ENCODE results near the gene TCF7L2. TPM values are rescaled to one million over a fixed set of nuclear protein-coding genes. Genes with fewer than 3 reads are reported as not detected.

The TCF7L2 gene
- total RNA-seq, 1 donor from 2014 or later: 76.4 TPM

DNA sequence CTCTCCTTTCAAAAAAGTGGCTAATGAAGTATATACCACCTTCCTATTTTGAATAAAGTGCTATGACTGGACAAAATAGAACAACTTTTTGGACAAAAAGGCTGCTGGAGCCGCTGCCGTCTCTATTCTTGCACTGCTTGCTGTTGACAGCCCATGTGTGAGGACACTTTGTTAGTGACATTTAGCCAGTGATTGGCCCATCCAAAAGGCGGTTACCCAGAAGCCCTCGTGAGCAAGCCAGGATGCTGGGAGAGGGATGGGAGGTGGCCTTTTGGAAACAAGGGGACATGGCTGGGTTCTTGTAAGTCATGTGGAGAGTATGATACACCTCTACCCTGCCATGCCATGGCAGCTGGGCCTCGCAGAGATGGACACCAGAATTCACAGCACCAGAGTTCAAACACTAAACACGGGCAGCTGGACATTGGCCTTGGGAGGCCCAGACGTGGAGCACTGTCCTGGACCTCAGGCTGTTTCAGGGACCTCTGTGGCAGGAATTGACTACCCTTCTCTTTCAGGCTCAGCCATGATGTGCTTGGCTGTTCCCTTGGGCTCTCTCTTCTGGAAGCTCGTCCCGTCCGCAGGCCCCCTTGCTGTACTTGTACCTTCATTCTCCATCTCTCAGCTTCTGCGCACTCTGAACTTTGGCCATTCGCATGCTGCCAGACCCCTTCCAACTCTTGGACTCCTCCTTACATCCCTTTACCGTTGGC lies 118.3 kb downstream of the TCF7L2 start:
- Mint-ChIP-seq H3K9me3 (no peaks in the 10 kb centered on the region), H3K4me3 (no peak overlapping the region), H3K27ac (peak overlapping the region; percentile 30), H3K36me3 (peaks cover 15% of the 10 kb centered on the region), H3K27me3 (ENCODE audit: low read depth) (no peaks in the 10 kb centered on the region), H3K4me1 (peaks cover 48% of the 10 kb centered on the region)
- TF ChIP-seq, protein P1, sequence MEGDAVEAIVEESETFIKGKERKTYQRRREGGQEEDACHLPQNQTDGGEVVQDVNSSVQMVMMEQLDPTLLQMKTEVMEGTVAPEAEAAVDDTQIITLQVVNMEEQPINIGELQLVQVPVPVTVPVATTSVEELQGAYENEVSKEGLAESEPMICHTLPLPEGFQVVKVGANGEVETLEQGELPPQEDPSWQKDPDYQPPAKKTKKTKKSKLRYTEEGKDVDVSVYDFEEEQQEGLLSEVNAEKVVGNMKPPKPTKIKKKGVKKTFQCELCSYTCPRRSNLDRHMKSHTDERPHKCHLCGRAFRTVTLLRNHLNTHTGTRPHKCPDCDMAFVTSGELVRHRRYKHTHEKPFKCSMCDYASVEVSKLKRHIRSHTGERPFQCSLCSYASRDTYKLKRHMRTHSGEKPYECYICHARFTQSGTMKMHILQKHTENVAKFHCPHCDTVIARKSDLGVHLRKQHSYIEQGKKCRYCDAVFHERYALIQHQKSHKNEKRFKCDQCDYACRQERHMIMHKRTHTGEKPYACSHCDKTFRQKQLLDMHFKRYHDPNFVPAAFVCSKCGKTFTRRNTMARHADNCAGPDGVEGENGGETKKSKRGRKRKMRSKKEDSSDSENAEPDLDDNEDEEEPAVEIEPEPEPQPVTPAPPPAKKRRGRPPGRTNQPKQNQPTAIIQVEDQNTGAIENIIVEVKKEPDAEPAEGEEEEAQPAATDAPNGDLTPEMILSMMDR (IDR thresholded peaks at IDR 0.05; ENCODE audit: unreplicated experiment): no peak
- DNase-seq (ENCODE audit: low spot score in 2 of 2, unreplicated experiment in 2 of 2): no peak

DNA sequence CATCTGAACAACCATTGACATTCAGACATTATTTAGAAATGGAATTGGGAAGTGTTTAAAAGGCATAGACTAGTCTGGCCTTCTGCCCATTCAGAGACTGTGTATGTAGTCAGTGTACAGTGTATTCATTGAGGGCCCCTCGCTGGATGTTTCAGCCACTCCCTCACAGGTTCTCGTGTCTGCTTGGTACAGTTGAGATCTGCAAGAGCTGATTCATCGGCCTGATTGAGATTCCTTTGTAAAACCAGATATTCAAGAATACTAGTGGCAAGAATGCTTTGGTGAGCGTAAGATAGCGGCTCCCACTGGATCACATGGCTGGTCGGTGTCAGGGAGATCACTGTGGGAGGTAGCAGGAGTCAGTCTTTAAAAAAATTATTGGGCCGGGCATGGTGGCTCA lies 119.5 kb downstream of the TCF7L2 start:
- H3K27me3 Mint-ChIP-seq (ENCODE audit: low read depth): no peaks in the 10 kb centered on the region
- H3K27ac Mint-ChIP-seq: peak overlapping the region; percentile 87
- TF ChIP-seq, protein P1 (IDR thresholded peaks at IDR 0.05; ENCODE audit: unreplicated experiment): no peak
- H3K4me1 Mint-ChIP-seq: peaks cover 45% of the 10 kb centered on the region
- H3K4me3 Mint-ChIP-seq: no peak overlapping the region
- DNase-seq (ENCODE audit: low spot score in 2 of 2, unreplicated experiment in 2 of 2): no peak
- H3K9me3 Mint-ChIP-seq: no peaks in the 10 kb centered on the region
- peaks cover 17% of the 10 kb centered on the region for H3K36me3 Mint-ChIP-seq

DNA sequence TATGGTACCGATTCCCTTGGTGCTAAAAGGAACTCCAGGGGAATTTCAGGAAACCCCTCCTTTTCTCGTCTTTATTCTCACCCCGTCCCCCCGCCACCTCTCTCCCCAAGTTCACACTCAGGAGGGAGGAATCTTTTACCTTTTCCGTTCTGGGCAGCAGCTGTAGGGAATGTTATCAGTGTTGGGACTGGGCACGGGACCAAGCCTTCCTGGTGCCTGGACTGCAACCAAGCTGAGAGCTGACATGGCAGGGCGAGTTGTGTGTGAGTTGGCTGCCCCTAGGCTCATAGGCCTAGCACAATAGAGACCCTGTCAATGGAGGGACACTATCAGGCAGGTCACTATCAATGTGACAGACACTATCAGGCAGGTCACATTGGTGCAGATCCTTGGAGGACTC lies 121.4 kb downstream of the TCF7L2 start:
- H3K9me3 Mint-ChIP-seq: no peaks in the 10 kb centered on the region
- DNase-seq (ENCODE audit: low spot score in 2 of 2, unreplicated experiment in 2 of 2): no peak
- H3K27ac Mint-ChIP-seq: peak overlapping the region; percentile 68
- H3K4me1 Mint-ChIP-seq: peaks cover 35% of the 10 kb centered on the region
- no peak overlapping the region for H3K4me3 Mint-ChIP-seq
- peaks cover 17% of the 10 kb centered on the region for H3K36me3 Mint-ChIP-seq
- TF ChIP-seq, protein P1 (IDR thresholded peaks at IDR 0.05; ENCODE audit: unreplicated experiment): no peak
- no peaks in the 10 kb centered on the region for H3K27me3 Mint-ChIP-seq (ENCODE audit: low read depth)

DNA sequence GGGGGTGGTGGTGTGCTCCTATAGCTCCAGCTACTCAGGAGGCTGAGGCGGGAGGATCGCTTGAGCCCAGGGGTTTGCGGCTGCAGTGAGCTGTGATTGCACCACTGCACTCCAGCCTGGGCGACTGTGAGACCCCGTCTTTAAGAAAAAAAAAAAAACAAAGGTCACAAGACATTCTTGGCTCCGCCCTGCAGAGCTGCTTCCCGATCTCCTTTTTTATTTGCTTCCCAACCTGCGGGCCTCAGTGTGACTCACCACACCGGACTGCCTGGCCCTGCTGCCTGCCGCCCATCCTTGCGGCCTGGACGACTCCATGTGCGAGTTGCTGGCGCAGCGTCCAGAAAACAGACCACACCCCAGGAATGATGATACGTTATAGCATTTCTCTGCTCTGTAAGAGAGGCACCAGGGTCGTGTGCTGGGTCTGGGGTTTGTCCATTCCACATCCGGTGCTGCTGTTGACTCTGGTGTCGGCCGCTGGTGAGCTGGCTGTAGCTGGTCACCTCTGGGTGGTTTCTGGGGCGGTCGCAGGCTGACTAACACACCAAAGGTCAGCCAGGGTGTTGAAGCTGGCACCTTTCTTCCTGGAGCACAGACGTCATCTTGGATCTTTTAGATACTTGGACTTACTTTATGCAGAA lies 123.6 kb downstream of the TCF7L2 start:
- TF ChIP-seq, protein P1 (IDR thresholded peaks at IDR 0.05; ENCODE audit: unreplicated experiment): no peak
- H3K4me3 Mint-ChIP-seq: peak overlapping the region; percentile 45
- no peak for DNase-seq (ENCODE audit: low spot score in 2 of 2, unreplicated experiment in 2 of 2)
- H3K9me3 Mint-ChIP-seq: no peaks in the 10 kb centered on the region
- peaks cover 21% of the 10 kb centered on the region for H3K4me1 Mint-ChIP-seq
- no peaks in the 10 kb centered on the region for H3K27me3 Mint-ChIP-seq (ENCODE audit: low read depth)
- H3K27ac Mint-ChIP-seq: peak overlapping the region; percentile 91
- peaks cover 15% of the 10 kb centered on the region for H3K36me3 Mint-ChIP-seq

DNA sequence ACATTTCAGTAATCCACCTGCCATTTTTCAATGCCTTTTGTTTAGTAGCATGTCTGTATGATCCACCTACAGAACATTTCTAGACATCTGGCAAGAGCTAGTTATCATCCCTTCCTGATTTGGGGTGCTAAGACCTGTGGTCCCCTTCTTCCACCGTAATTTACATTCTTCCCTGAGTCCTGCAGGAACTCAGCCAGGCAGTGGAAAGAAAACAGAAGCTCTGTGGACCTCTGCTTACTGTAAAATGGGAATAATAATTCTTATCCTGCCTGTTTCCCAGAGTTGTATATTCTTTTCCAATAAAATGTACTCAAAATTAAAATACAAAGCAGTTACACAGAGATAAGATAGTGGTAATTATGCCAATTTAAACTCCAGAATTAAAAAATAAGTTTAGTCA lies 126.9 kb downstream of the TCF7L2 start:
- no peak overlapping the region for H3K4me3 Mint-ChIP-seq
- H3K27ac Mint-ChIP-seq: no peak overlapping the region
- peaks cover 9% of the 10 kb centered on the region for H3K36me3 Mint-ChIP-seq
- H3K27me3 Mint-ChIP-seq (ENCODE audit: low read depth): no peaks in the 10 kb centered on the region
- H3K9me3 Mint-ChIP-seq: no peaks in the 10 kb centered on the region
- peaks cover 9% of the 10 kb centered on the region for H3K4me1 Mint-ChIP-seq
- TF ChIP-seq, protein P1 (IDR thresholded peaks at IDR 0.05; ENCODE audit: unreplicated experiment): no peak
- no peak for DNase-seq (ENCODE audit: low spot score in 2 of 2, unreplicated experiment in 2 of 2)

Measured in mesothelial cell of epicardium (in vitro differentiated cells).